ENCODE measurements around the gene CCDC192.

- TF ChIP-seq, protein P1, sequence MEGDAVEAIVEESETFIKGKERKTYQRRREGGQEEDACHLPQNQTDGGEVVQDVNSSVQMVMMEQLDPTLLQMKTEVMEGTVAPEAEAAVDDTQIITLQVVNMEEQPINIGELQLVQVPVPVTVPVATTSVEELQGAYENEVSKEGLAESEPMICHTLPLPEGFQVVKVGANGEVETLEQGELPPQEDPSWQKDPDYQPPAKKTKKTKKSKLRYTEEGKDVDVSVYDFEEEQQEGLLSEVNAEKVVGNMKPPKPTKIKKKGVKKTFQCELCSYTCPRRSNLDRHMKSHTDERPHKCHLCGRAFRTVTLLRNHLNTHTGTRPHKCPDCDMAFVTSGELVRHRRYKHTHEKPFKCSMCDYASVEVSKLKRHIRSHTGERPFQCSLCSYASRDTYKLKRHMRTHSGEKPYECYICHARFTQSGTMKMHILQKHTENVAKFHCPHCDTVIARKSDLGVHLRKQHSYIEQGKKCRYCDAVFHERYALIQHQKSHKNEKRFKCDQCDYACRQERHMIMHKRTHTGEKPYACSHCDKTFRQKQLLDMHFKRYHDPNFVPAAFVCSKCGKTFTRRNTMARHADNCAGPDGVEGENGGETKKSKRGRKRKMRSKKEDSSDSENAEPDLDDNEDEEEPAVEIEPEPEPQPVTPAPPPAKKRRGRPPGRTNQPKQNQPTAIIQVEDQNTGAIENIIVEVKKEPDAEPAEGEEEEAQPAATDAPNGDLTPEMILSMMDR (IDR thresholded peaks at IDR 0.05), result no peak
- no peak for TF ChIP-seq POLR2A (IDR thresholded peaks at IDR 0.05)
Observed at GRCh38 chr5:127694518-127695171, 8.5 kb upstream of the CCDC192 start.
